DOHH2 (cell line): ENCODE data around the gene BCAR3.

Source experiments
- H3F3A ChIP-seq: fragments of 200-600 bp; sonication (generic), shearing (Covaris generic); 2 replicates; pipeline ENCODE4 v1.6.0; 2016; ENCODE audit warnings: antibody characterized with exemption, mild to moderate bottlenecking; ENCODE audit not compliant: control insufficient read depth, insufficient read depth
- H3K27ac ChIP-seq: fragments of 200-600 bp; sonication (generic); 2 replicates; pipeline ENCODE4 v1.5.1; 2014; ENCODE audit warnings: low read depth, mild to moderate bottlenecking, low read length, moderate library complexity
- H3K27me3 ChIP-seq: fragments of 200-600 bp; sonication (generic); 2 replicates; pipeline ENCODE4 v1.6.1; 2014; ENCODE audit warnings: mild to moderate bottlenecking, low read length, mixed read lengths; ENCODE audit not compliant: control insufficient read depth
- H3K36me3 ChIP-seq: fragments of 200-600 bp; sonication (generic); 2 replicates; pipeline ENCODE4 v1.6.1; 2014; ENCODE audit warnings: mild to moderate bottlenecking, low read length, moderate library complexity, mixed read lengths; ENCODE audit not compliant: control insufficient read depth
- H3K4me1 ChIP-seq: fragments of 200-600 bp; sonication (generic); 2 replicates; pipeline ENCODE4 v1.6.1; 2014; ENCODE audit warnings: mild to moderate bottlenecking, low read length, mixed read lengths; ENCODE audit not compliant: control insufficient read depth
- H3K4me2 ChIP-seq: fragments of 200-600 bp; sonication (generic); 2 replicates; pipeline ENCODE4 v1.6.0; 2014; ENCODE audit warnings: mild to moderate bottlenecking, low read length, moderate library complexity
- H3K4me3 ChIP-seq: fragments of 200-600 bp; sonication (generic); 2 replicates; pipeline ENCODE4 v1.5.1; 2014; ENCODE audit warnings: mild to moderate bottlenecking, low read length, mixed read lengths
- H3K79me2 ChIP-seq: fragments of 200-600 bp; sonication (generic); 2 replicates; pipeline ENCODE4 v1.6.1; 2014; ENCODE audit warnings: mild to moderate bottlenecking, low read length, mixed read lengths; ENCODE audit not compliant: control insufficient read depth
- H3K9me2 ChIP-seq: fragments of 200-600 bp; sonication (generic); replicated peaks from 2 replicates; pipeline ENCODE4 v1.6.1; 2014; ENCODE audit warnings: mild to moderate bottlenecking, low read length, mixed read lengths; ENCODE audit not compliant: control insufficient read depth
- H3K9me3 ChIP-seq: fragments of 200-600 bp; sonication (generic); 2 replicates; pipeline ENCODE4 v1.6.1; 2014; ENCODE audit warnings: antibody characterized with exemption, low read length, mixed read lengths; ENCODE audit not compliant: control insufficient read depth, insufficient read depth
- H4K20me1 ChIP-seq: fragments of 200-600 bp; sonication (generic); 2 replicates; pipeline ENCODE4 v1.6.0; 2014; ENCODE audit warnings: low read depth, mild to moderate bottlenecking, antibody characterized with exemption, low read length, moderate library complexity; ENCODE audit not compliant: control insufficient read depth, insufficient read depth
- CTCF ChIP-seq: fragments of 200-600 bp; sonication (generic); IDR thresholded peaks from one replicate; pipeline ENCODE4 v1.5.1; 2014; ENCODE audit warnings: antibody characterized with exemption, mild to moderate bottlenecking, low read depth, low read length; ENCODE audit not compliant: poor library complexity, severe bottlenecking
- EZH2phosphoT487 ChIP-seq: fragments of 200-600 bp; sonication (generic); IDR thresholded peaks from 2 replicates; pipeline ENCODE4 v1.6.1; 2017; ENCODE audit warnings: borderline replicate concordance, mild to moderate bottlenecking, antibody characterized with exemption, low read length, moderate library complexity, mixed read lengths

The BCAR3 gene

GRCh38 chr1:93625582-93626327 is 55.9 kb downstream of the BCAR3 start:
- H3K27me3 ChIP-seq, result no peaks in the 10 kb centered on the region
- H3K4me1 ChIP-seq, result peaks cover 18% of the 10 kb centered on the region
- H3K27ac ChIP-seq, result no peak overlapping the region
- no peak overlapping the region for H3K4me3 ChIP-seq
- peaks cover 60% of the 10 kb centered on the region for H3K36me3 ChIP-seq
- peaks cover 95% of the 10 kb centered on the region for H3K79me2 ChIP-seq
- H3K9me2 ChIP-seq, result no peaks in the 10 kb centered on the region
- H3F3A ChIP-seq, result peaks cover 7% of the 10 kb centered on the region
- H4K20me1 ChIP-seq, result peaks cover 29% of the 10 kb centered on the region; the same call in 1 of the 2 replicates
- no peaks in the 10 kb centered on the region for H3K9me3 ChIP-seq
- TF ChIP-seq EZH2phosphoT487 (no peak), CTCF (no peak)
- H3K4me2 ChIP-seq, result no peak overlapping the region

GRCh38 chr1:93623875-93624274 is 57.8 kb downstream of the BCAR3 start:
- H3K79me2 ChIP-seq, result peaks cover 98% of the 10 kb centered on the region
- no peaks in the 10 kb centered on the region for H3F3A ChIP-seq
- H3K27ac ChIP-seq, result no peak overlapping the region
- H4K20me1 ChIP-seq, result peaks cover 36% of the 10 kb centered on the region
- H3K4me2 ChIP-seq, result no peak overlapping the region
- peaks cover 17% of the 10 kb centered on the region for H3K4me1 ChIP-seq
- no peaks in the 10 kb centered on the region for H3K9me2 ChIP-seq
- H3K36me3 ChIP-seq, result peaks cover 54% of the 10 kb centered on the region
- no peak overlapping the region for H3K4me3 ChIP-seq
- TF ChIP-seq CTCF (no peak), EZH2phosphoT487 (no peak)
- H3K27me3 ChIP-seq, result no peaks in the 10 kb centered on the region
- no peaks in the 10 kb centered on the region for H3K9me3 ChIP-seq

DNA sequence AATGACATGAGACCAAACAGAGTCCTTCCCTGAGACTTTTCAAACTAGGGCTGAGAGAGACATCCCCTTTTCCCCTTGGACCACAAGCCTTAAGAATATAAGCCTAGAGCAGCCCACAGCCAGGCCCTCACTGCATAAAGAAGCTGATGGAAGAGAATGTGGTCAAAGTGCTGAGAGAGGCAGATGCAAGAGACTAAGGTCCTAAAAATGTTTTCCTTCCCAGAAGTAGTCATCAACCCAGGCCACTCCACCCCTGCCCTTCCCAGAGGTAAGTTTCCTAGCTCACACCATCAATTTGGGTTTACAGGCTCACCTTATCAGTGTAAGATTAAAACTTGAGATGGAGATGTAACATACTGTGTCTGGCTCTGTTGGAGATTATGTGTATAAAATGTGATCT is 58.2 kb downstream of the BCAR3 start:
- TF ChIP-seq CTCF, result no peak
- no peak for TF ChIP-seq EZH2phosphoT487
- Histone ChIP-seq H3K4me3 (no peak overlapping the region), H4K20me1 (peaks cover 31% of the 10 kb centered on the region), H3K27me3 (no peaks in the 10 kb centered on the region), H3K9me3 (no peaks in the 10 kb centered on the region), H3K79me2 (peaks cover 97% of the 10 kb centered on the region), H3K4me1 (peaks cover 20% of the 10 kb centered on the region), H3K27ac (no peak overlapping the region), H3F3A (no peaks in the 10 kb centered on the region), H3K4me2 (no peak overlapping the region), H3K36me3 (peaks cover 50% of the 10 kb centered on the region), H3K9me2 (no peaks in the 10 kb centered on the region)
